Stomach (tissue), 9 donors: Measurements from ENCODE around the gene PP2D1. TPM values are rescaled to one million over a fixed set of nuclear protein-coding genes. Genes with fewer than 3 reads are reported as not detected.

Source experiments
- DNase-seq, 2 donors: peaks; one replicate each; pipeline versions ENCODE4 v3.0.0 to v3.0.0-alpha.2; 2013 to 2019
- H3K27ac ChIP-seq, 5 donors: fragments of 200-600 bp in 4 of 5; sonication (generic) in 4 of 5; one replicate each; pipeline ENCODE4 v1.5.1; 2013 to 2019; ENCODE audit warnings: mild to moderate bottlenecking in 1 of 5, moderate library complexity in 1 of 5
- H3K27me3 ChIP-seq, 3 donors: fragments of 200-600 bp; sonication (generic); one replicate each; pipeline ENCODE4 v1.5.1; 2017 to 2019; ENCODE audit warnings: mixed run types in 1 of 3
- H3K36me3 ChIP-seq, 4 donors: fragments of 200-600 bp; sonication (generic); 1 replicate in 3 of 4; 2 replicates in 1 of 4; pipeline ENCODE4 v1.5.1; 2016 to 2019
- H3K4me1 ChIP-seq, 4 donors: fragments of 200-600 bp; sonication (generic); one replicate each; pipeline ENCODE4 v1.5.1; 2016 to 2019
- H3K4me3 ChIP-seq, 4 donors: fragments of 200-600 bp; sonication (generic) in 3 of 4; one replicate each; pipeline ENCODE4 v1.5.1; 2016 to 2019; ENCODE audit warnings: mild to moderate bottlenecking in 1 of 4
- H3K9me3 ChIP-seq, 4 donors: fragments of 200-600 bp; sonication (generic); one replicate each; pipeline ENCODE4 v1.5.1; 2016 to 2019
- CTCF ChIP-seq, 7 experiments: fragments of 450-650 bp in 4 of 7; fragments of 200-600 bp in 3 of 7; sonication (generic) in 3 of 7; IDR thresholded peaks; one replicate each; pipeline ENCODE4 v1.5.1; 2016 to 2019; ENCODE audit warnings: antibody characterized with exemption in 7 of 7, control low read depth in 2 of 7, mild to moderate bottlenecking in 1 of 7
- EP300 ChIP-seq: sonication (generic); formaldehyde crosslinking; IDR thresholded peaks from one replicate; pipeline ENCODE4 v1.6.1; 2017; ENCODE audit warnings: antibody characterized with exemption
- POLR2A ChIP-seq, 4 donors: fragments of 450-650 bp; IDR thresholded peaks; one replicate each; pipeline ENCODE4 v1.6.1; 2016; ENCODE audit warnings: antibody characterized with exemption in 4 of 4, control low read depth in 2 of 4, mild to moderate bottlenecking in 1 of 4, moderate library complexity in 1 of 4
- POLR2AphosphoS5 ChIP-seq, 3 donors: sonication (generic); formaldehyde crosslinking; IDR thresholded peaks; one replicate each; pipeline ENCODE4 v1.6.1; 2016; ENCODE audit warnings: antibody characterized with exemption in 3 of 3
- WGBS, 5 donors: extraction: QIAGEN DNeasy Blood & Tissue Kit in 3 of 5; methylation state at CpG; one replicate each; pipeline versions ENCODE4 v1.1.5 to v1.1.7; 2013 to 2018; 5-methylcytosine and 5-hydroxymethylcytosine counted together
- intact Hi-C: fragments of 100-400 bp; cut with DNase I; formaldehyde crosslinking; loops from one replicate; pipeline ENCODE4 v1.15.1; 2023; ENCODE audit warnings: low total_unique reads
- polyA plus RNA-seq, 3 donors: library from polyadenylated mRNA; stranded (reverse); fragments of 200-250 nt; gene quantifications; one replicate each; pipeline ENCODE4 v1.2.3, GENCODE V29; 2013
- total RNA-seq, 5 donors: library from RNA; depleted of rRNA; stranded (reverse); fragments of >200 nt; gene quantifications; one replicate each; pipeline versions ENCODE4 v1.1.0 to v1.2.3, GENCODE V29; 2014 to 2016
- donor health status: healthy with polysubstance abuse.
- donor health status: Bipolar disorder and iron deficiency.
- donor health status: healthy.

PP2D1 gene
- total and polyA plus RNA-seq, 8 donors: not detected

GRCh38 chr3:19970327-19970726, 41.7 kb downstream of the PP2D1 start:
- H3K36me3 ChIP-seq: peaks cover 3 to 28% (median 23%) of the 10 kb centered on the region in 4 donors
- H3K27ac ChIP-seq: no peak overlapping the region
- no peak overlapping the region for H3K4me3 ChIP-seq
- no peaks in the 10 kb centered on the region for H3K27me3 ChIP-seq
- no peak for TF ChIP-seq EP300
- no peak for TF ChIP-seq CTCF (IDR thresholded peaks at IDR 0.05)
- no peak for TF ChIP-seq POLR2AphosphoS5 (IDR thresholded peaks at IDR 0.05)
- no peak for TF ChIP-seq POLR2A (IDR thresholded peaks at IDR 0.05)
- H3K9me3 ChIP-seq: no peaks in the 10 kb centered on the region
- no peak for DNase-seq
- WGBS, 5 donors: 58 to 71% (median 64%) methylated on average over 8 of the region's 8 CpGs
- intact Hi-C loops: no loop called here
- peaks cover 0 to 56% (median 21%) of the 10 kb centered on the region in 4 donors for H3K4me1 ChIP-seq

DNA sequence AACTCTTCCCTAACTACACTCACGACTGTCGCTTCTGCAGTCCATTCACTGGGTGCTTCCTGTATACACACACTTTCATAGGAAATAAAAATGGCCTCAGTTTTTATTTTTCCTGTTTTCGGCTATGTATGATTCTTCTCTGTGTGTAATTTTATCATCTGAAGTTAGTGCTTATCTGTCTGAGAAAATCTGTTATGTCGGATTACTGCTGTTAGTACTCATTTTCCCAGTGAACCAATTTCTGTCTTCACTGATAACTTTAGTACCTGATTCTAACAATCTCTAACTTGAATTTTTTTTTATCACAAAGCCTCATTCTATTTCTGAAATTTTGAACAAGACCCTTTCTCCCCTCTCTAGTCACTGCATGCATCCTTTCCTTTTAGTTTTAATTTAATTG, 44.3 kb downstream of the PP2D1 start:
- Histone ChIP-seq H3K9me3 (no peaks in the 10 kb centered on the region), H3K4me3 (no peak overlapping the region), H3K27me3 (no peaks in the 10 kb centered on the region), H3K36me3 (peaks cover 0 to 13% (median 6%) of the 10 kb centered on the region in 4 donors), H3K4me1 (peaks cover 0 to 68% (median 27%) of the 10 kb centered on the region in 4 donors), H3K27ac (no peak overlapping the region)
- intact Hi-C loops: no loop called here
- no peak for DNase-seq
- 71 to 85% (median 82%) methylated on average over 4 of the region's 4 CpGs for WGBS, 5 donors
- TF ChIP-seq POLR2AphosphoS5 (IDR thresholded peaks at IDR 0.05): no peak
- no peak for TF ChIP-seq POLR2A (IDR thresholded peaks at IDR 0.05)
- no peak for TF ChIP-seq CTCF (IDR thresholded peaks at IDR 0.05)
- no peak for TF ChIP-seq EP300

DNA sequence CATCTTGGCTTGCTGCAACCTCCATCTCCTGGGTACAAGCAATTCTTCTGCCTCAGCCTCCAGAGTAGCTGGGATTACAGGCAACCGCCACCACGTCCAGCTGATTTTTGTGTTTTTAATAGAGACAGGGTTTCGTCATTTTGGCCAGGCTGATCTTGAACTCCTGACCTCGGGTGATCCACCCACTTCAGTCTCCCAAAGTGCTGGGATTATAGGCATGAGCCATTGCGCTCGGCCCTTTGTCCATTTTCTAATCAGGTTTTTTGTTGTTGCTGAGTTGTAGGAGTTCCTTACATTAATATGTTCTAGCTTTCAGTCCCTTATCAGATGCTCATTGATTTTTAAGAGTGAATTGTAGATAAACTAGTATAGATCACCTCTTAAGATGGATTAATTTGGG, 44.9 kb downstream of the PP2D1 start:
- H3K9me3 ChIP-seq: no peaks in the 10 kb centered on the region
- TF ChIP-seq CTCF (IDR thresholded peaks at IDR 0.05) (no peak), POLR2AphosphoS5 (IDR thresholded peaks at IDR 0.05) (no peak), POLR2A (IDR thresholded peaks at IDR 0.05) (no peak), EP300 (no peak)
- peaks cover 0 to 69% (median 28%) of the 10 kb centered on the region in 4 donors for H3K4me1 ChIP-seq
- no peak overlapping the region for H3K4me3 ChIP-seq
- H3K36me3 ChIP-seq: peaks cover 0 to 13% (median 6%) of the 10 kb centered on the region in 4 donors
- 88 to 95% (median 90%) methylated on average over 6 of the region's 6 CpGs for whole genome bisulfite sequencing, 5 donors
- no peak for DNase-seq
- no peaks in the 10 kb centered on the region for H3K27me3 ChIP-seq
- intact Hi-C loops: no loop called here
- H3K27ac ChIP-seq: no peak overlapping the region

GRCh38 chr3:19961960-19962359, 50.1 kb downstream of the PP2D1 start:
- no peak overlapping the region for H3K4me3 ChIP-seq
- H3K27ac ChIP-seq: no peak overlapping the region
- WGBS, 5 donors: 92 to 99% (median 96%) methylated on average over 4 of the region's 4 CpGs
- TF ChIP-seq CTCF (IDR thresholded peaks at IDR 0.05) (no peak), POLR2A (IDR thresholded peaks at IDR 0.05) (no peak), EP300 (no peak), POLR2AphosphoS5 (IDR thresholded peaks at IDR 0.05) (no peak)
- peaks cover 0 to 23% (median 9%) of the 10 kb centered on the region in 4 donors for H3K36me3 ChIP-seq
- DNase-seq: no peak
- H3K9me3 ChIP-seq: no peaks in the 10 kb centered on the region
- no peaks in the 10 kb centered on the region for H3K27me3 ChIP-seq
- intact Hi-C loops: no loop called here
- peaks cover 0 to 68% (median 38%) of the 10 kb centered on the region in 4 donors for H3K4me1 ChIP-seq
